HL-60/S4 treated with phorbol 12-myristate 13-acetate at 8.2 ng/mL for 4 days and 3 days (cell line): ENCODE results near the gene PRELID2.
"Not testable (repeated sequence)": the region's sequence is repeated elsewhere in the genome, so short reads cannot be mapped to it uniquely, and the experiment has no call there.

Experiments used
- in situ Hi-C: fragments of 300-500 bp; cut with MboI; formaldehyde crosslinking; loops from 2 replicates; pipeline ENCODE4 v1.15.0; 2022; ENCODE audit warnings: low sequenced_read_pairs

Gene PRELID2

GRCh38 chr5:145752534-145752933 is 82.6 kb downstream of the PRELID2 start:
- in situ Hi-C loops, result no loop called here

GRCh38 chr5:145750199-145750598 is 84.9 kb downstream of the PRELID2 start:
- in situ Hi-C loops, result no loop called here

- in situ Hi-C loops, result no loop called here
These were observed 91.6 kb downstream of the PRELID2 start for GRCh38 chr5:145743396-145744061.

GRCh38 chr5:145739843-145740242 is 95.3 kb downstream of the PRELID2 start:
- in situ Hi-C loops, result no loop called here

GRCh38 chr5:145738227-145738626 is 96.9 kb downstream of the PRELID2 start:
- in situ Hi-C loops, result no loop called here

- in situ Hi-C loops, result no loop called here
These were observed 97.6 kb downstream of the PRELID2 start for GRCh38 chr5:145737578-145737977.

GRCh38 chr5:145729956-145730355 is 105.2 kb downstream of the PRELID2 start:
- in situ Hi-C loops, result not testable (repeated sequence)

- in situ Hi-C loops, result no loop called here
These were observed 111.6 kb downstream of the PRELID2 start for GRCh38 chr5:145723516-145723915.

GRCh38 chr5:145718956-145719355 is 116.2 kb downstream of the PRELID2 start:
- in situ Hi-C loops, result no loop called here

GRCh38 chr5:145715412-145715811 is 119.7 kb downstream of the PRELID2 start:
- in situ Hi-C loops, result no loop called here

- in situ Hi-C loops, result no loop called here
These were observed 122.9 kb downstream of the PRELID2 start for GRCh38 chr5:145712245-145712644.

GRCh38 chr5:145711417-145711816 is 123.7 kb downstream of the PRELID2 start:
- in situ Hi-C loops, result no loop called here
